HG03039 (cell line): ENCODE data around the gene CDC14C.

Experiments used
- ATAC-seq: cut with Tn5 transposase; IDR thresholded peaks from one replicate; pipeline ENCODE4 v1.9.1; 2021; ENCODE audit warnings: mild to moderate bottlenecking, moderate library complexity; ENCODE audit not compliant: unreplicated experiment

The CDC14C gene

GRCh38 chr7:48971173-48971572 lies 46.8 kb downstream of the CDC14C start:
- no peak for ATAC-seq

- no peak for ATAC-seq
These were observed 51.9 kb downstream of the CDC14C start for GRCh38 chr7:48976253-48976652.

- no peak for ATAC-seq
These were observed 52.5 kb downstream of the CDC14C start for GRCh38 chr7:48976850-48977249.
